ENCODE data around the gene RIPK1.
"Not testable (repeated sequence)": the region's sequence is repeated elsewhere in the genome, so short reads cannot be mapped to it uniquely, and the experiment has no call there.

Gene RIPK1

GRCh38 chr6:3045777-3046176 lies 22.5 kb upstream of the RIPK1 start:
- DNase-seq (ENCODE audit: low spot score), result no peak

DNA sequence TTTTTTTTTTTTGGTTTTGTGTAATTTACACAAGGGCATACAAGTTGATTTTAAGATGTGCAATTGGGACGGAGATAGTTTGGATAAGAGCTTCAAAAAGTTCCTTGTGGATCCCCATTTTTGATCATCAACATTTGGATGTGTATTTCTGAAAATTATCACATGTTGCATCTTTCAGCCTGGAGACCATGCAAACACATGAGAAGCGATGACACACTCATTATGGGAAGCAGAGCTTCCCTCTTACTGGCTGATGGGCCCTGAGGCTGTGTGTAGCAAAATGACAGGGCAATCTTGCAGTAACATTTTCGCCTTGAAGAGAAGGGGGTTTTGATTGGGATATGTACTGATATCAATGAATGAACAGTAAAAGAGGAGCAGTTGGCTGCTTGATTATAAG lies 22.0 kb upstream of the RIPK1 start:
- DNase-seq (ENCODE audit: low spot score), result no peak

DNA sequence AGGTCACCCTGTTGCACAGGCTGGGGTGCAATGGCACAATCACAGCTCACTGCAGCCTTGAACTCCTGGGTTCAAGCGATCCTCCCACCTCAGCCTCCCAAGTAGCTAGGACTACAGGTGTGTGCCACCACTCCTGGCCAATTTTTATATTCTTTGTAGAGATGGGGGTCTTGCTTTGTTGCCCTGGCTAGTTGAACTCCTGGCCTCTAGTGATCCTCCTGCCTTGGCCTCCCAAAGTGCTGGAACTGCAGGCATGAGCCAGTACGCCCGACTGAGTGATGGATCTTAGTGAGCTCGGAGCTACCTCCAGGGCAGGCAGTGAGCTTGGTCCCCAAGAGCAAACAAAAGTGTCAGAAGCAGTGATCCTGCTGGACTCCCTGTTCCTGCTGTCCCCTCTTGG lies 20.3 kb upstream of the RIPK1 start:
- not testable (repeated sequence) for DNase-seq (ENCODE audit: low spot score)

DNA sequence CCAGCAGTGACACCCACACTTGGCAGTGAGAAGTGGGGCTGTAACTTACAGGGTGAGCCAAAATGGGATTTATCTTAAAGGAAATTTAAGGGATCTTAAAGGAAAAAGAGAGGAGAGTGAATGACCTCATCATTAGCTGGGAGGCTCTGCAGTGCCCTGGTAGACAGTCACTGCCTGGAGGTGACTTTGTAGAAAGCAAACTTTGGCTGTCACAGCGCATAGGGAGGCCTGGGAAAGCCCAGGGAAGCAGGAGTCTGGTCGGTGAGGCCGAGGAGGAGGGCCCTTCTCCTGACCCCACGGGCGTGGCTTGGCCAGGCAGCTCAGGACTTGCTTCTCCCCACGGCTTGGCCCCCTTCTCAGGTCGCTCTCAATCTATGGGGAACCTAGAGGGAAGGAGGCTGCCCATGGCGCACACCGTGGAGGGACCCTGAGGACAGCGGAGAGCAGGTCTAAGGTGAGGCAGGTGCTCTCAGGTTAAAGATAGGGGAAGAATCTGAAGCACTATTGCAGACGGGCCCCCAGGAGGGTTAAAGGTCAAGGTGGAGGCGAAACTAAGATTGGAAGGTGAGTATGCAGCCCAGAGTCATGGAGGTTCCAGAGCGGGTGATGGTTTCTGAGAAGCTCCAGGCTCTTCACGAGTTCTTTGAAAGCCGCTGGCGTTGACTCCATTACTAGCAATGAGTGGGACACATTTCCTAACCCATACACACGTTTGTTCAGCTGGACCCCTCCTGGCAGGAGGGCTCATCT lies 15.6 kb upstream of the RIPK1 start:
- DNase-seq (ENCODE audit: low spot score), result no peak

- no peak for DNase-seq (ENCODE audit: low spot score)
Observed at GRCh38 chr6:3053231-3053508, 15.1 kb upstream of the RIPK1 start.

GRCh38 chr6:3054229-3055157 lies 13.8 kb upstream of the RIPK1 start:
- DNase-seq (ENCODE audit: low spot score), result not testable (repeated sequence)

DNA sequence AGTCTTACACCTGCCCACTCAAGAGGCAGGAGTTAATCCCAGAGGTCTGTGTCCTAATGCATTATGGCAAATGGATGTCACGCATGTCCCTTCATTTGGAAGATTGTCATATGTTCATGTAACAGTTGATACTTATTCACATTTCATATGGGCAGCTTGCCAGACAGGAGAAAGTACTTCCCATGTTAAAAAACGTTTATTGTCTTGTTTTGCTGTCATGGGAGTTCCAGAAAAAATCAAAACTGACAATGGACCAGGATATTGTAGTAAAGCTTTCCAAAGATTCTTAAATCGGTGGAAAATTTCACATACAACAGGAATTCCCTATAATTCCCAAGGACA lies 13.2 kb upstream of the RIPK1 start:
- not testable (repeated sequence) for DNase-seq (ENCODE audit: low spot score)

DNA sequence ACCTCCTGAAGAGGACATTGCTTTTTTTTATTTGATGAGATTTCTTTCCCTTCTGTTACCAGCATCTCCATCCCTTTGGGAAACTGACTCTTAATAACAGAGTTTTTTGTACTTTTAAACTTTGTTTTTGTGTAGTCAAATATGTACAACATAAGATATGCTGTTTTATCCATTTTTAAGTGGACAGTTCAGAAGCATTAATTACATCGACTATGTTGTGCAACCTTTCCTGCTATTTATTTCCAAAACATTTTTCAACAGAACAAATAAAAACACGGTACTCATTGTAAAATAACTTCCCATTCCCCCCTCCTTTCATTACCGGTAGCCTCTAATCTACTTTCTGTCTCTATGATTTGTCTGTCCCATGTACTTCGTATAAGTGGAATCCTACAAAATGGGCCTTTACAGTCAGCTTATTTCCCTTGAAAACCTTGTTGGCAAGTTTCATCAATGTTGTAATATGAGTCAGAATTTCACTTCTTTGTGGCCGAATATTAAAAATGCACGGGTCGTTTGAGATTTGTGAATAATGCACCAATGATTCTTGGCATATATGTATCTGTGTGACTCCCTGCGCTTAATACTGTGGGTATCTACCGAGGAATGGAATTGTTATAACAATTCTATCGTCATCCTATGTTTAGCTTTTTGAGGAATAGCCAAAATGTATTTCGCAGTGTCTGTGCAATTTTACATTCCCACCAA lies 11.1 kb upstream of the RIPK1 start:
- no peak for DNase-seq (ENCODE audit: low spot score)

- no peak for DNase-seq (ENCODE audit: low spot score)
Observed at GRCh38 chr6:3058957-3059356, 9.3 kb upstream of the RIPK1 start.

DNA sequence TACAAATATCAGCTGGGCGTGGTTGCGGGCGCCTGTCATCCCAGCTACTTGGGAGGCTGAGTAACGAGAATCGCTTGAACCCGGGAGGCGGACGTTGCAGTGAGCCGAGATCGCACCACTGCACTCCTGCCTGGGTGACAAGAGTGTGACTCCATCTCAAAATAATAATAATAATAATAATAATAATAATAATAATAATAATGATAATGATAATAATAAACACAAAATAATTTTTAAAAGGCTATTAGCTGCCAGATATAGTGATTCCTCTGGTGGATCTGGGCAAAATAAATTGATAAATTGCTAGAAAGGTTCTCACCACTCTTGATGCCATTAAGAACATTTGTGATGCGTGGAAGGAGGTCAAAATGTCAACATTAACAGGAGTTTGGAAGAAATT lies 8.2 kb upstream of the RIPK1 start:
- not testable (repeated sequence) for DNase-seq (ENCODE audit: low spot score)

DNA sequence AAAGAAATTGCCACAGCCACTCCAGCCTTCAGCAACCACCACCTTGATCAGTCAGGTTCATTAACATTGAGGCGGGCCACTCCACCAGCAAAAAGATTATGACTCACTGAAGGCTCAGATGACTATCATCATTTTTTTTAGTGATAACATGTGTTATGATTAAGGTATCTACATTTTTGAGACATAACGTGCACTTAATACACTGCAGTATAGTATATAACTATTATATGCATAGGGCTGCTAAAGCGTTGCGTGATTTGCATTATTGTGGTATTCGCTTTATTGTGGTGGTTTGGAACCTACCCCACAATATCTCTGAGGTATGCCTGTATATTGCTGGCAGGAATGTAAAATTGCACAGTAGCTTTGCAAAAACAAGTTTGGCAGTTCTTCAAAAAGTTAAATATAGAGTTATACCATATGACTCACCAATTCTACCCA lies 6.8 kb upstream of the RIPK1 start:
- peak; percentile 16 for DNase-seq (ENCODE audit: low spot score)

DNA sequence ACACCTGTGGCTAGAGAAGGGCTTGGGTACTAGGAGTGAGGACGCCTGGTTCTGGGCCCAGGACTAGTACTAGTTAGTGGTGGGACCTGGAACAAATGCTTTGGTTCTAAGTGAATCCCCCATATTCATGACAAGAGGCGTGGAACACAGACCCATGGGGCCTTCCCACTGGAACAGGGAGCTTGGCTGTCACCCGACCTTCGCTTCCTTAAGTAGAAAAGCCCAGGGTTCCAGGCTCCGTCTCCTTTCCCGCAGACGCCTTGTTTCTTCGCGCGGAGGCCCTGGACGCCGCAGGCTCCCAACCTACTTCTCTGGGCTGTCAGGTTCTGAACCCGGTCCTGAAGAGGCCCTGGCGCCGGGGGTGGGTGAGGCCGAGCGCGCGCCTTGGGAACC lies 5.0 kb upstream of the RIPK1 start:
- DNase-seq (ENCODE audit: low spot score), result not testable (repeated sequence)

DNA sequence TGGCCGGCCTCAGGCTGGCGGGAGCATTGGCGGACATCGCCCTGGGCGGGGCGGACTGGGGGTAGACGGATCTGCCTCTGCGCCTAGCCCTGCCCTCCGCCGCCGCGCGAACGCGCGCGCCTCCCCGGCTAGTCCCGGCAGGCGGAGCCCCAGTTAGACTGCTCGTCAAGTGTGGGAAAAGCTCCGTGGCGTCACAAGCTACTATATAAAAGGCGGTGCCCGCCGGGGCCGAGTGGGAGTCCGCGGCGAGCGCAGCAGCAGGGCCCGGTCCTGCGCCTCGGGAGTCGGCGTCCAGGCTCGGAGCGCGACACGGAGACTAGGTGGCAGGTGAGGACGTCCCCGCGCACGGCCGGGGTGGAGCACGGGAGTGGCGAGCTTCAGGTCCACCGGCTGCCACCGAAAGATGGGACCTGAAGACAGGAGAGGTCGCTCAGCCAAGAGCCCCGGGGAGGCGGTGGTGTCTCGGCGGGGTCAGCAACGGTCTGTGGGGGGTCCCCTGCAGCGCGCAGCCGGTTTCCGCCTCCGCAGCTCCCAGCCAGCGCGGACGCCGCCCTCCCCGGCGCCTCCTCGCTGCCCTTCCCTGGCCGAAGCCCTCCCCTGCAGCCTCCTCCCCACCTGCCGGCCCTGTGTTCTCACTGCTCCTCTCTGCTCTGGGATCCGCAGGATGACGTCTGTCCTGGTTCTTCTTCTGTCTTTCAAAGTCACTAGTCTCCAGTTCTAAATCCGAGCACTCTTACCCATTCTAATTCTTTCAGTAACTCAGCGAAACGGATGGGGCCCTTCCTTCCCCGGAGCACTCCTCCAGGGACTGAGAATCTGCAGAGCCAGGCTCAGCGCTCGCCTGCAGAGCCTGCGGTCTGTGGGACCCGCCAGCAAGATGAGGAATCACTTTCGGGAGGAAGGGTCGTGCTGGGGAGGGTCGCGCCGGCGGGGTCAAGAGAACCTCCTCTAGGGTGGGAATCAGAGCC lies 4.3 kb upstream of the RIPK1 start:
- peak; percentile 92 for DNase-seq (ENCODE audit: low spot score)

DNA sequence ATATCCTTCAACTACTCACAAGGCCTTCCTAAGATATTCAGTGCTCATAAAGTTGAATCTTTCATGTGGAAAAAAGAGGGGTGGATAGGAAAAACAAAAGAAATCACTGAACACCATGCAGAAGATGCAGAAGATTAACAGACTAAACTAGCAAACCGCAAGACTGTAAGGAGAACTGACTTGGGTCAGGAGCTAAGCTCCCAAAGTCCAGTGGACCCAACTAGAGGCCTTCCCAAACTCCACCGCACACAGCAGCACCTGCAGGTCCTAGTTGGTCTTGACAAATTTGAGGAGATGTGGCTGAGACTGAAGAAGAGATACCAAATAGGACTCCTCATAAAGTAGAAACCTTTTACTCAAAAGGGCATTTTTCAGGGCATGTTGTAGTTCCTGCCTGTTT lies 3.3 kb downstream of the RIPK1 start:
- no peak for DNase-seq (ENCODE audit: low spot score)

GRCh38 chr6:3072798-3073197 lies 4.5 kb downstream of the RIPK1 start:
- no peak for DNase-seq (ENCODE audit: low spot score)

DNA sequence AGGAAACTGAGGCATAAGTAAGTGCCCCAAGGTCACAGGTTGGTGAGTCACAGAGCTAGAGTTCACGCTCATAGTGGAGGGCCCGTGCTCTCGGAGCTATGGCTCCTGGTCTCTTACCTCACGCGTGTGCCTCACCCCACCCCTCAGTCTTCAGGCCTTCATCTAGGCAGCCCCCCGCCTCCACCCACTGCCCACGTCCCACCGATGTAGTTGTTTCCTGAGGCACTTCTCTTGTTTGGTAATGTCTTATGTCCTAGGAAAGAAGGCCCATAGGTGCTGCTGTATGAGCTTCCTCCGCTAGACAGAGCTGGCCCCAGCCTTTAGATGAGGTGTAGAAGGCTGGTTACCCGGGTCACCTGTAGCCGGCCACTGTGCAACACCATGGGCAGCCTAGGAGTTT lies 5.1 kb downstream of the RIPK1 start:
- no peak for DNase-seq (ENCODE audit: low spot score)

DNA sequence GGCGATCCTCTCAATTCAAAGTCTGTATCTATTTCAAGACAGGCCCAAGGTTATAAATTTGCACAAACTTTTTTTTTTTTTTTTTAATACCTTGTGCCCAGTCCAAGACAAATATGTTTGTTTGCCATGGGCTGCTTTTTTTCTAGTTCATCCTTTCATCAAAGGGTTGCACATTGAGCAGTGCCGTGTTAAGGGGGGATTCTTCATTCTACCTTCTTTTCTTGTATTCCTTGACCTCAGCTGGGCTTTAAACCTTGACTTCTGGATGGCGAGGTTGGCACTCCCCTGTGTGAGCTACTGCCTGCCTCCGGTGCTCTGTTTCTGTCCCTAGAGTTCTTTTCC lies 7.4 kb downstream of the RIPK1 start:
- DNase-seq (ENCODE audit: low spot score), result no peak

DNA sequence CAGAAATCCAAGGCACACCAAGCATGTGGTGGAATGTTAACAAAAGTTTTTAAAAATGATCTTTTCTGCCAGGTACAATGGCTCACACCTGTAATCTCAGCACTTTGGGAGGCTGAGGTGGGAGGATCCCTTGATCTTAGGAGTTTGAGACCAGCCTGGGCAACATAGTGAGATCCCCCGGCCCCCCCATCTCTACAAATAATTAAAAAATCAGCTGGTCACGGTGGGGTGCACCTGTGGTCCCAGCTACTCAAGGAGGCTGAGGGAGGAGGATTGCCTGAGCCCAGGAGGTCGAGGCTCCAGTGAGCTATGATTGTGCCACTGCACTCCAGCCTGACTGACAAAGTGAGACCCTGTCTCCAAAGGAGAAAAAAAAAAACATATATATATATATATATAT lies 8.0 kb downstream of the RIPK1 start:
- no peak for DNase-seq (ENCODE audit: low spot score)

DNA sequence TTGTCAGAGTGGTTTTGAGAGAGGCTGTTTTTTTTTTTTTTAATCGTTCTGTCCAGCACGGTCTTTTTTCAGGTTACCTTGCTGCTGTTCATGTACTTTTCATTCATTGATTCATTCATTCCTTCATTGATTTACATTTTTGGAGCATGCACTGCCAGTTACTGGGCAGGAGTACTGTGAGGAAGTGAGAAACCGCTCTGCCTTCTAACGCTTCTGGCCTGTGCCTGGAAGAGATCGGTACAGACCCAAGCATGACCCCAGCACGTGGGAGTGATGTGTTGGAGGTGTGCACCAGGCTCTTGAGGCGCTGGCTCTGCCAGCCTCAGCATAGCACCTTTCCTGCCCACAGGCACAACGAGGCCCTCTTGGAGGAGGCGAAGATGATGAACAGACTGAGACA lies 9.1 kb downstream of the RIPK1 start:
- no peak for DNase-seq (ENCODE audit: low spot score)

DNA sequence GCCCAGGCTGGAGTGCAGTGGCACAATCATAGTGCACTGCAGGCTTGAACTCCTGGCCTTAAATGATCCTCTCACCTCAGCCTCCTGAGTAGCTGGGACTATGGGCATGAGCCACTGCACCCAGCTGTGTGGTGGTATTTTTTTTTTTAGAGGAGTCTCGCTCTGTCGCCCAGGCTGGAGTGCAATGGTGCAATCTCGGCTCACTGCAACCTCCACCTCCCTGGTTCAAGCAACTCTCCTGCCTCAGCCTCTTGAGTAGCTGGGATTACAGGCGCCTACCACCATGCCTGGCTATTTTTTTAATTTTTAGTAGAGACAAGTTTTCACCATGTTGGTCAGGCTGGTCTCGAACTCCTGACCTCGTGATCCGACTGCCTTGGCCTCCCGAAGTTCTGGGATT lies 10.7 kb downstream of the RIPK1 start:
- not testable (repeated sequence) for DNase-seq (ENCODE audit: low spot score)

DNA sequence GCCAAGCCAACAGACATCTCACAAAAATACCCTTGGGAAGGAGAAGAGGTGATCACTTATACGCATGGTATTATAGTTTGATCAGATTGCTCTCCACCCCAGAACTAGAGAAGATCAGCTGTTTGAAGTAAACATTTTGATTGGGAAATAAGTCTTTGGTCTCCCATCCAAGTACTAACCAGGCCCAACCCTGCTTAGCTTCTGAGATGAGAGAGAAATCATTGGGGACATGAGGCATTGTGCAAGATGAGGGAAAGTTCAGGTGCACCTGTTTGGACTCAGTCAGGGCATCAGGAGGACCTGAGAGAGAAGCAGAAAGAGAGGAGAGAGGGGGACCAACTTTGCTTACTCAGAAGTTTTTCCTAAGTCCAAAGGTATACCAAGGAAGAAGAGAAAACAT lies 11.4 kb downstream of the RIPK1 start:
- no peak for DNase-seq (ENCODE audit: low spot score)

DNA sequence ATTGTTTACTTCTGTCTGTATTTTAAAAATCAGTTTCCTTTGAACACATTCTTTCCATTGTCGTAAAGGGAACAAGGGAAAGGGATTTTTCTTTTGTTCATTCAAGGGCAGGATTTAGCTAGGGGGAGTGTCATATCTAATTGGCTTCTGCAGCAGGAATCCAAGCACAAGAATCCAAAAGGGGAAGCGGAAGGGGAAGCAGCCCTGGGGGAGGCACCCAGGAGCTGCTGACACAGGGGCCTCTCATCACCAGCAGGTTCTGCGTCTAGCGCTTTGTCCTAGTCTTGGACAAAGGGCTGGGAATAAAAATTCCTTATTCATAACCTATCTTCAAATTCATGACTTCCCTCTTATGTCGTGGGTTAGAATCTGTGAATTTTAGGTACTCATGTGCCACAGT lies 13.7 kb downstream of the RIPK1 start:
- DNase-seq (ENCODE audit: low spot score), result no peak

Data from CD4-positive, alpha-beta T cell treated with Interleukin-2 at 100 ng/mL for 4 hours (primary cell).